Embryonic facial prominence (tissue), 1 donor: ENCODE measurements around the gene FOSL1.

Experiments
- DNase-seq: peaks from one replicate; pipeline ENCODE4 v3.0.0-alpha.2; 2016; ENCODE audit errors: extremely low spot score

Gene FOSL1

GRCh38 chr11:65919573-65920371, 19.6 kb upstream of the FOSL1 start:
- no peak for DNase-seq

GRCh38 chr11:65919141-65919572, 19.0 kb upstream of the FOSL1 start, which contains the start of gene DRAP1:
Gene DRAP1 (plus strand): TSS chr11:65919426. CDS start chr11:65919502, 76 bp downstream.
- DNase-seq, result peak; percentile 99

- DNase-seq, result no peak
Measured at GRCh38 chr11:65918211-65919140, 18.3 kb upstream of the FOSL1 start, which contains the start of gene C11orf68. Gene C11orf68 (minus strand): TSS chr11:65919062. CDS start chr11:65919031, 31 bp downstream.

GRCh38 chr11:65917434-65918210, 17.4 kb upstream of the FOSL1 start:
- DNase-seq, result no peak

- DNase-seq, result no peak
Measured at GRCh38 chr11:65917077-65917433, 16.9 kb upstream of the FOSL1 start.

- DNase-seq, result no peak
Measured at GRCh38 chr11:65916391-65916790, 16.2 kb upstream of the FOSL1 start.

- DNase-seq, result no peak
Measured at GRCh38 chr11:65915821-65916251, 15.6 kb upstream of the FOSL1 start.

- DNase-seq, result no peak
Measured at GRCh38 chr11:65915101-65915820, 15.1 kb upstream of the FOSL1 start.

GRCh38 chr11:65912845-65913244, 12.7 kb upstream of the FOSL1 start:
- DNase-seq, result no peak

GRCh38 chr11:65911682-65912568, 11.7 kb upstream of the FOSL1 start:
- no peak for DNase-seq

GRCh38 chr11:65907878-65908277, 7.7 kb upstream of the FOSL1 start:
- DNase-seq, result no peak

- no peak for DNase-seq
Measured at GRCh38 chr11:65906602-65907001, 6.4 kb upstream of the FOSL1 start.

GRCh38 chr11:65903715-65904114, 3.5 kb upstream of the FOSL1 start:
- DNase-seq, result no peak

- no peak for DNase-seq
Measured at GRCh38 chr11:65903068-65903481, 2.9 kb upstream of the FOSL1 start.

- DNase-seq, result no peak
Measured at GRCh38 chr11:65900899-65901180, 652 bp upstream of the FOSL1 start.

- no peak for DNase-seq
Measured at GRCh38 chr11:65899356-65900124, 648 bp downstream of the FOSL1 start.

- no peak for DNase-seq
Measured at GRCh38 chr11:65898656-65899355, 1.4 kb downstream of the FOSL1 start.

- no peak for DNase-seq
Measured at GRCh38 chr11:65897020-65897471, 3.1 kb downstream of the FOSL1 start.
